Hypothalamus (tissue), 51 donors: ENCODE measurements around the gene FIP1L1.
"Not testable (repeated sequence)": the region's sequence is repeated elsewhere in the genome, so short reads cannot be mapped to it uniquely, and the experiment has no call there.

Experiments
- DNase-seq, 51 donors: peaks; one replicate each; lab custom pipeline; 2025; lab: John Stamatoyannopoulos, UW

FIP1L1 gene

DNA sequence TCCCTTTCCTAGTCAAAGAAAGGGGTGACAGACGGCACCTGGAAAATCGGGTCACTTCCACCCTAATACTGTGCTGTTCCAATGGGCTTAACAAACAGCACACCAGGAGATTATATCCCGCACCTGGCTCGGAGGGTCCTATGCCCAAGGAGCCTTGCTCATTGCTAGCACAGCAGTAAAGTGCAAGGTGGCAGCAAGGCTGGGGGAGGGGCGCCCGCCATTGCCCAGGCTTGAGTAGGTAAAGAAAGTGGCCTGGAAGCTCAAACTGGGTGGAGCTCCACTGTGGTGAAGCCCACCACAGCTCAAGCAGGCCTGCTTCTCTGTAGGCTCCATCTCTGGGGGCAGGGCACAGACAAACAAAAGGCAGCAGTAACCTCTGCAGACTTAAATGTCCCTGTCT lies 89.1 kb downstream of the FIP1L1 start:
- not testable (repeated sequence) for DNase-seq

GRCh38 chr4:53476232-53477037 lies 99.0 kb downstream of the FIP1L1 start:
- no peak for DNase-seq

DNA sequence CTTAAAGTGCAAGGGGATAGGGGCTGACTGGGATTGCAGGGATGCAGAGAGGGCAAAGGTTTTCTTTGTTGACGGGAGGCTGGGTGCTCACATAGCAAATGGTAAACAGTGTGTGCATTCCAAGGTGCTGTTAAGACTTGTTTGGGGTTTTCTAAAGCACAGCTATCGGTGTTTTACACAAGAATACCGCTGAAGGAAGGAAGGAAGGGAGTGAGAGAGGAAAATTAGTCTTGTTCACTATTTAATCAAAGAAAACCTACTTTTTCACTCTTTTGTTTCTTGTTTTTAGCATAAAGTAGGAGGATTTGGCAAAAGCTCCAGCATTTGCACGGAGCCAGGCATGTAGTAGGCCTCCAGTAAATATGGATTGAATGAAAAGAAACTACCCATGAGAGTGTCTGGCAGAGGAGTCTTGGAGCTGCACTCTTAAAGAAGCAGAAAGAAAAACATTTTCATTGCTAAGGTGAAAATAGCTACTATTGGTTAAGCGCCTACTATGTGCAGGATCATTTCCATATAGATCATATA lies 99.7 kb downstream of the FIP1L1 start:
- no peak for DNase-seq

DNA sequence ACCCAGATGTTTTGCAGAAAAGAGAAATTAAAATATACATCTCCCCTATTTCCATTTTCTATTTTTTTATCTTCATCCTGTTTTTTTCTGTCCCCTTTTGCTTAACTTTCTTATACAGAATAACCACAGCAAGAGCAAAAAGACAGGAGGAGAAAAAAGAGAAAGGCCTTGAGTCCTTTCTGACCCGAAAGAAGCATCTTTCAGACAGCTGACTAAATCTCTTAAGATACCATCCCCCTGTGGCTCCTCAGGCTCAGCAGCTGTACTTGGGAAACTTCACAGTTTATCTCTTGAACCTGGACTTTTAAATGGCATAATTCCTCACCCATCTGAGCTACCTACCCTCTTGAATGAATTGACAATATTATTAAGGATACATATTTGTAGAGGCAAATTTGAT lies 100.2 kb downstream of the FIP1L1 start:
- DNase-seq = no peak

- no peak for DNase-seq
Observed at GRCh38 chr4:53478671-53479456, 101.4 kb downstream of the FIP1L1 start.

GRCh38 chr4:53479736-53480525 lies 102.5 kb downstream of the FIP1L1 start:
- no peak for DNase-seq

DNA sequence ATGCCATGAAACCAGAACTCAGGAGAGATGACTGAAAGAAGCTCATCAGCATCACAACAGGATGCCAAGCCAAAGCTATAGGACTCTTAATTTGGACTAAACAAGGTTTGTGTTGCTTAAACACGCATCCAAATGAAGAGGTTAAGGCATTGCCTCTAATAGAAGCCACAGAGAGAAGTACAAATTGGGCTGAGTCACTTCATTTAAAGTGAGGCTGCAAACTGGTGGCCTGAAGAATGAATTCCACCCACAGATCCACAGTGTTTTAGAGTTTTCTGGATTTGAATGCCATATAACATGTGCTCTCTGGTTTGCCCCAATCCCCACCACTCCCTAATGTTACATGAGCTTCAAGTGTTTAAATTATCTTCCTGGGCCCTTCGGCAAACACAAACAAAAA lies 103.5 kb downstream of the FIP1L1 start:
- no peak for DNase-seq

- no peak for DNase-seq
Observed at GRCh38 chr4:53481586-53481985, 104.1 kb downstream of the FIP1L1 start.

DNA sequence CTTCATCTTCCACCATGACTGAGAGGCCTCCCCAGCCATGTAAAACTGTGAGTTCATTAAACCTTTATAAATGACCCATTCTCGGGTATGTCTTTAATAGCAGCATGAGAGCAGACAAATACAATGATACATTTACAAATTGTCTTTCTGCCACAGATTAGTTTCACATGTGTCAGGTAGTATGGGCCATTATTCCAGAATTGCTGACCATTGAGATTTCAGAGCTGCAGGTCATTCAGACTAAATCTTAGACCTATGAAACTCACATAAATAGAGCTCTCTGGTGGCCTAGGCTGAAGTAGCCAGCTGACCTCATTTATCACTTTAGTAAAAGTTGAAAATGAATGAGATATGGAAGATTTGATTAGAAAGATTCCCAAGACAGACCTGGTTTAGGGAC lies 105.8 kb downstream of the FIP1L1 start:
- DNase-seq = no peak

GRCh38 chr4:53484911-53485657 lies 107.6 kb downstream of the FIP1L1 start:
- no peak for DNase-seq

GRCh38 chr4:53485658-53486040 lies 108.2 kb downstream of the FIP1L1 start:
- no peak for DNase-seq

GRCh38 chr4:53487766-53488165 lies 110.3 kb downstream of the FIP1L1 start:
- no peak for DNase-seq

DNA sequence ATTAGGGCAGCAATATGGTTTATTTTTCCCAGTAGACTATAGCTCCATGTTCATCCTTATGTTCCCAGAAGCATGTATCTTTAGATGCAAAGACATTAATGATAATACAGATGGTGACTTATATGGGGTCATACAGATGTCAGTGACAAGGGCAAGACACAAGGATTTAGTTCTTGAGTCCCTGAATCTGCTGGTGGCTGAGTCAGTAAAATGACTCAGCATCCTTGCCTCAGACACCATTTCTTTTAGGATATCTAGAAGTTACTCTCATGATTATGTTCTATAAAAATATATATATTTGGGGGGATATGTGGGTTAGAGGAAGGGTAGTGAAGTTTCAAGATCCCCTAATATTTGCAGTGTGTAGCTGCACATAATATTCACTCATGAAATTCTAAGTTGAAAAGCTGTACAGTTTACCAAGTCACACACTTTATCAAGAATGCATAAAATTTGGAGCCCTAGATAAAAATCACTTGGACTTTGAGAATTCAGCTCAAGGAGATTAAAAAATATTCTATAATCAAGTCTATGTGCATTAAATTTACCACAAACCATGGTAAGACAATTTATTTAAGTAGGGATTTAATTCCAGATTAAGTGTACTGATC lies 111.9 kb downstream of the FIP1L1 start:
- no peak for DNase-seq

DNA sequence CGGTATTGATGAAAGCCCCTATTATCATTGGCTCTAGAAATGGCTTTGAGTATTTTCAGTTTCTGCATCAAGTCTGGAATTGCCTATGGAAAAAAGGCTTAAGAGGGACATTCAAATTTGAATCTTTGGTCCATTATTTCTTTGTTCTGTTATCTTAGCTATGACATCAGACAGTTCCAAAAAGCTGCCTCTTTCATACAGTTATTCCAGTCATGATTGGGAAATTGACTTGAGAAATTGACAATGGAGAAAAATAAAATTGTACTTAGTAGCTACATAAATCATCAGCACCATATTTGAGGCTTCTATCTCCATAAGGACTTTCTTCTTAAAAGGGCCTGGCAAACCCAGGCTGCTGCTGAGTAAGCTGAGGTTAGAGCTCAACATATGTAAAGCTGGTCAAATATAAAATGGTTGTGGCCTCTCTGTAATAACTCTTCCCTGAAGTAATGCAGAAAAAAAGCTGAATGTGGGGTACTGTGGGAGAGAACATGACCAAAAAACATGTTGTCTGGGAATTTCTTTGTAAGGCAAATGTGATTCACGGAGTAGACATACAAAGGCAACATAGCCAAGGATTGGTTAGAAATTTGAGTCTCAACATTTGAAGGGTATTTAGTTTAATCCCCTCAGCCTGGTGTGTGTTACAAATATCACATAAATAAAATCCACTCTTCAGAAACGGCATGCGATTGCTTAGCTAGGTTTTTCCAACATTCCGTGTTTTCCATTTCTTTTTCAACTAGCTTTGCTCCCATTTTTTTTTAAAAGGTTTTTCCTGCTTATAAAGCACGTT lies 112.9 kb downstream of the FIP1L1 start:
- no peak for DNase-seq

GRCh38 chr4:53490965-53491622 lies 113.7 kb downstream of the FIP1L1 start:
- no peak for DNase-seq

DNA sequence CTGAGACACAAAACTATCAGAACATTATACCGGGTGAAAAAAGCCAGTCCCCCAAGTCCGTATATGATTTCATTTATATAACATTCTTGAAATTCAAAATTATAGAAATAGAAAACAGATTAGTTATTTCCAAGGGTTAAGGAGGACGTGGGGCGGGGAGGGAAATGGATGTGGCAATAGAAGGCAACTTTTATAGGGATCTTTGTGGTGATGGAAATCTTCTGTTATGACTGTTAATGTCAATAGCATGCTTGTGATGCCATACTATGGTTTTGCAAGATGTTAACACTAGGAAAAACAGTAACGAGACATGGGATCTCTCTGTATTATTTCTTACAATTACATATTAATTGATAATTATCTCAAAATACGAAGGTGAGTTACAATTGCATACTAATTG lies 117.4 kb downstream of the FIP1L1 start:
- no peak for DNase-seq

DNA sequence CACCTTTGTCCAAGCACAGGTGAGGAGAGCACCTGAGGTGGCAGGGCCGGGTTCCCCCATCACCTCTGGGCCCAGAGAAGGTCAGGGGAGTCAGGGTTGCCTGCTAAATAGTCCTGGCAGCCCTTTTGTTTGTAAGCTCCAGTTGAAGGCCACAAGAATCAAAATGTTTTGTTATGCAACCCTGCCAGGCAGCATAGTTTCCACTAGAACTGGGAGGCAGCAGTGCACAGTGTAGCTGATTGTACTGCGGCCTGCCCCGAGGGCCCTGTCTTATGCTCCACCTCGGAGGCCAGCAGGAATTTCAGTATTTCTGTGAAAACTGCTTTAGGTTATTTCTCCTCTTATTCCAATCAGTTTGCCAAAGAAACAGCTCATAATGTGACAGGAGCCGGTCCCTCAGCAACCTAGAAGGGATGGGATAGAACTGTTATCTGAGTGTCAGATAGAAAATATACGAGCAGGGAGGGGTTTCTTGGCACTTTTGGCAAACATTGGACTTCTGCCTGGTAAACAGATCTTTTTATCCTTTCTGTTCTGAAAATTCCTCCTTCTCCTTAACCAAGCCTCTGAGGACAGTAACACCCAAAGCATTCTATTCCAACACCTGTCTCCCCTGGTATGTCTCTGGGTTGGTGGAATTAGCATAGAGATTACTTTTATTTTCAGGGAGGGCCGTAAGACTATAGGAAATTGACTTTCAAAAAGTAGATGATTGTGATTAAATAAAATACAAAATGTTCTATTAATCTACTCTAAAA lies 120.2 kb downstream of the FIP1L1 start:
- peak in 2 of 51 donors; percentile 0 to 1 for DNase-seq

- no peak for DNase-seq
Observed at GRCh38 chr4:53498706-53499105, 121.3 kb downstream of the FIP1L1 start.
